ENCODE measurements around the gene THSD4.

- TF ChIP-seq CTCF (IDR thresholded peaks at IDR 0.05) (no peak), POLR2A (IDR thresholded peaks at IDR 0.05) (no peak)
Measured at GRCh38 chr15:71649894-71650293, 534.6 kb downstream of the THSD4 start.
